GM19238 (cell line): ENCODE results near the gene CFAP157.

ENCODE experiments used
- DNase-seq: peaks from one replicate; pipeline ENCODE4 v3.0.0; 2011; ENCODE audit warnings: low spot score; ENCODE audit not compliant: insufficient read length

The CFAP157 gene

GRCh38 chr9:127761491-127761956 lies 54.7 kb downstream of the CFAP157 start:
- DNase-seq = no peak

GRCh38 chr9:127762111-127762676 lies 55.4 kb downstream of the CFAP157 start:
- no peak for DNase-seq

DNA sequence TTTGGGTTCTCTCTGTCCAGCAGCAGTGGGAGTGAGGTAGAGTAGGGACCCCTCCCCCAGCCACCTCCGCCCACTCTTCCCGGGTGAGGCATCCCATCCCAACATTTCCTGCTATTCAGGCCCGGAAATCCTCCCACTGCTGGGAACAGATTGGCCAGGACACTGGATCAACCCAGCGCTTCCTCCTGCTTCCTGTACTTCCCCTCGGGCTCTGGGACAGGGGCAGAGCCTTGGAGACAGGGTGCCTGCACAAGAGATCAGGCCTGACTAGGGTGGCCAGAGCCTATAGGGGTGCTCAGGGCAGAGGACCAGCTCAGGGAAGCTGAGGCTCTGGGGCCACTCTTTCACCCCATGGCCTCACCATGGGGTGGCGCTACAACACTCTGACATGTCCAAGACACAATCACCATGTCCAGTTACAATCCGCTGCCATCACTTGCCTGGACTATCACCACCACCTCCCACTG lies 57.2 kb downstream of the CFAP157 start:
- DNase-seq = no peak

DNA sequence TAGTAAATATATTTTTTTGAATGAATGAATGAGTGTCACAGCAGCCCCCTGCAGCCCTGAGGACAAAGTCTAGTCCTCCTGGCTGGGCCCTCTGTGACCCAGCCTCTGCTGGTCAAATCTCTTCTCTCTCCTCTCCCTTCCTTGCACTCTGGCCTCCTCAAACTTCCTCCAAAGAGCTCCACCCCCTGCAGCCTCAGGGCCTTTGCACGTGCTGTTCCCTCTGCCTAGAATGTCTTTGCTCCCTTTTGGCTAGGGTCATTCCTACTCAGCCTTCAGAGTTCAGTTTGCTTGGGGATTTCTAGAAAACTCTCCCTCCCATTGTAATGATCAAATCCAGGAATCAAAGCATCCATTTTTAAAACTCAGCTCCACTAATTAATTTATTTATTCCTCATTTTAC lies 58.6 kb downstream of the CFAP157 start:
- DNase-seq = no peak
